Immature natural killer cell (primary cell): Measurements from ENCODE around the gene TMEM37. TPM values are rescaled to one million over a fixed set of nuclear protein-coding genes. Genes with fewer than 3 reads are reported as not detected.
"Not testable (repeated sequence)": the region's sequence is repeated elsewhere in the genome, so short reads cannot be mapped to it uniquely, and the experiment has no call there.

Experiments
- DNase-seq, 3 donors: peaks; one replicate each; pipeline ENCODE4 v3.0.0; 2022; ENCODE audit warnings: mixed read lengths in 1 of 3
- H3K27ac Mint-ChIP-seq, 6 donors: one replicate each; pipeline ENCODE4 v1.8.0; 2020; ENCODE audit warnings: mixed read lengths in 6 of 6, mild to moderate bottlenecking in 5 of 6, inconsistent platforms in 4 of 6, moderate library complexity in 3 of 6
- H3K27me3 Mint-ChIP-seq, 3 donors: one replicate each; pipeline ENCODE4 v1.8.0; 2020 to 2021; ENCODE audit warnings: low read depth in 3 of 3, mild to moderate bottlenecking in 3 of 3, mixed read lengths in 3 of 3, moderate library complexity in 3 of 3, inconsistent platforms in 1 of 3
- H3K36me3 Mint-ChIP-seq, 3 donors: one replicate each; pipeline ENCODE4 v1.8.0; 2020; ENCODE audit warnings: mixed read lengths in 3 of 3, inconsistent platforms in 2 of 3, mild to moderate bottlenecking in 2 of 3
- H3K4me1 Mint-ChIP-seq, 2 donors: one replicate each; pipeline ENCODE4 v1.8.0; 2020; ENCODE audit warnings: inconsistent platforms in 2 of 2, mild to moderate bottlenecking in 2 of 2, mixed read lengths in 2 of 2, moderate library complexity in 1 of 2
- H3K4me3 Mint-ChIP-seq, 5 donors: one replicate each; pipeline ENCODE4 v1.8.0; 2020; ENCODE audit warnings: mild to moderate bottlenecking in 5 of 5, mixed read lengths in 5 of 5, inconsistent platforms in 3 of 5, moderate library complexity in 3 of 5
- H3K9me3 Mint-ChIP-seq, 6 donors: one replicate each; pipeline ENCODE4 v1.8.0; 2020; ENCODE audit warnings: mild to moderate bottlenecking in 6 of 6, mixed read lengths in 6 of 6, inconsistent platforms in 4 of 6, moderate library complexity in 3 of 6
- polyA plus RNA-seq, 3 donors: library from polyadenylated mRNA; unstranded; fragments of 300-500 nt; fragmentation: Illumina TruSeq; gene quantifications; one replicate each; pipeline ENCODE4 v1.2.3, GENCODE V29; 2021

Gene TMEM37, protein sequence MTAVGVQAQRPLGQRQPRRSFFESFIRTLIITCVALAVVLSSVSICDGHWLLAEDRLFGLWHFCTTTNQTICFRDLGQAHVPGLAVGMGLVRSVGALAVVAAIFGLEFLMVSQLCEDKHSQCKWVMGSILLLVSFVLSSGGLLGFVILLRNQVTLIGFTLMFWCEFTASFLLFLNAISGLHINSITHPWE
- polyA plus RNA-seq = not detected

DNA sequence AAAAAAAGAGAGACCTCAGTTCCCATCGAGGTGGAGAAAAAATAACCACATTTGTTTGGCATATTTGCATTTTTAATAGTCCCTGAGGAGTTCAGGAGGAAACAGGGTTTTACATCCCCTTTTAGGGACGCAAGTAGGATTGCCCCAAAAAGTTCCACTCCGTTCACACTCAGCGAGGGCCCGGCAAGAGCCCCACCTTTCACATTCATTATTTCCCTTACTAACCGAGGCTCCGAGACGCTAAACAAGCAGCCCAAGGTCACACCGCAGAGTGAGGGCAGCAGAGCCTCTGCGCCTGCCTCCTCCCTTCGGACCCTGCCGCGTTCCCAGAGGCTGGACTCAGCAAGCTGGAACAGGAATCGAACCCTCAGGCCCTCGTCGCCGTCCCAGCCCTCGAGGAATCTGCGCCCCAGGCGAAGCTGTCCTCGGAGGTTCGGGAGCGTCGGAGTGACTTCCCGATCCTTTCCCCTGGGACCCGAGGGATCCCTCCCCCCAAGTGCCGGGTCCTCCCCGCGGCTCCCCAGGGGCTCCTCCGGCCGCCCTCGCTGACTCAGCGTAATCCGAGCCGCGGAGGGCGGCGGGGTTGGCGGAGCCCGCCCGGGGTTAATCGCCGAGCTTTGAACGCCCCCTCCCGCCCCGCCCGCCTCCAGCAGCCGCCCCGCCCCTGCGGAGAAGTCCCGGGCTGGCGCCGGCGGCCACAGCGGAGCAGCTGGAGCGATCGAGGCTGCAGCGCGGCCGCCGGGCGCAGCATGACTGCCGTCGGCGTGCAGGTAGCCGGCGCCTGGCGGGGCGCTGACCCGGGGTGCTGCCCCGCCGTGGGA is at the start of gene TMEM37:
TMEM37 (plus strand) TSS at position 700 of the 821 bp plus-strand sequence; CDS start at position 750, 50 bp downstream.
- Mint-ChIP-seq H3K27me3 (peaks cover 15 to 29% (median 24%) of the 10 kb centered on the region in 3 donors), H3K9me3 (no peaks in the 10 kb centered on the region), H3K27ac (no peak within 1 kb of the TSS), H3K4me3 (peak within 1 kb of the TSS; percentile 65 to 81 (median 74)), H3K4me1 (peaks cover 6 to 8% of the 10 kb centered on the region in 2 donors), H3K36me3 (no peaks in the 10 kb centered on the region)
- no peak for DNase-seq

DNA sequence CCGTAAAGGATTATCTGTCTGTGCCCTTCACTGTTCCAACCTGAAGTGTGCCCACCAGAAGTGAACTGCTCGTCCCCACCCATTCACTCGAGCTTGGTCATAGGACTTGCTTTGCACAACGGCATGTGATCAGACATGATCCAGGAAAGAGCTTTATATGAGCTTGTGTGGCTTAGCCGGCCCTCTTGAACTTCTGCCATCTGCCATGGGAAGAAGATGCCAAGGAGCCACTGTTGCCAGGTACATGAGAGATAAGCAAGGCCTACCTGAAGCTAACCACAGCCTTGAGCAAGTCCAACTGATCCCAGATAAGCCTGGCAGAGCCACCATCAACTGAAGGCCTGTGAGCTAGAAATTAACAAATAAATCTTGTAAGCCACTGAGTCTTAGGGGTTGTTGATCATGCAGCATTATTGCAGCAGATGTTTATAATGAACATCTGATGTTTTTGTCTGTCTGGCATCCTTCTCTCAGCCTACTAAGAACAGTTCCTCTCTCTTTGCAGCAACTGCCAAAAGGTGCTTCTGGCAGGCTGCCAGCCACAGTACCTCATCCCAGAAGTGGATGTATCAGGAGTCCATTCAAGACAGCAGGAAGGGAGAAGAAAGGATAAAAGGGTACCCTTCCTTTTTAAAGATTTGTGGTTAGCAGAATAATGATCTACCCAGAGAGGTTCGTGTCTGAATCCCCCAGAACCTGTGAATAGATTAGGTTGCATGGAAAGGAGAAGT is 48.1 kb upstream of the TMEM37 start:
- DNase-seq = no peak
- no peak overlapping the region for H3K27ac Mint-ChIP-seq
- H3K4me1 Mint-ChIP-seq = no peaks in the 10 kb centered on the region
- no peaks in the 10 kb centered on the region for H3K36me3 Mint-ChIP-seq
- peaks cover 0 to 4% (median 4%) of the 10 kb centered on the region in 3 donors for H3K27me3 Mint-ChIP-seq
- no peak overlapping the region for H3K4me3 Mint-ChIP-seq
- no peaks in the 10 kb centered on the region for H3K9me3 Mint-ChIP-seq

DNA sequence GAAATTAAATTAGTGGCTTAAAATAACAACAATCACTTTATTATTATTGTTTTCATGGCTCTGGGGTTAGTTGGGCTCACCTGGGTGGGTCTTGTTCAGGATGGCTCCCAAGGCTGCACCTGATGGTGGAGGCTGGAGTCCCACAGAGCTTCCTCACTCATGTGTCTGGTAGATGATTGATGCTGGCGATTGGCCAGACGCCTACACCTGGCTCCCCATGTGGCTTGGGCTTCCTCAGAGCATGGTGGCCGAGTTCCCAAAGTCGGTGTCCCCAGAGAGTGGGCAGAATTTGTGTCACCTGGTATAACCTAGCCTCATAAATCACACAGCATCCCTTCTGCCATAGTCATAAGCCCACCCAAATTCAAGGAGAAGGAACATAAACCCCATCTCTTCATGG is 46.7 kb upstream of the TMEM37 start:
- Mint-ChIP-seq H3K27ac (no peak overlapping the region), H3K27me3 (peaks cover 0 to 4% (median 4%) of the 10 kb centered on the region in 3 donors), H3K9me3 (no peaks in the 10 kb centered on the region)

DNA sequence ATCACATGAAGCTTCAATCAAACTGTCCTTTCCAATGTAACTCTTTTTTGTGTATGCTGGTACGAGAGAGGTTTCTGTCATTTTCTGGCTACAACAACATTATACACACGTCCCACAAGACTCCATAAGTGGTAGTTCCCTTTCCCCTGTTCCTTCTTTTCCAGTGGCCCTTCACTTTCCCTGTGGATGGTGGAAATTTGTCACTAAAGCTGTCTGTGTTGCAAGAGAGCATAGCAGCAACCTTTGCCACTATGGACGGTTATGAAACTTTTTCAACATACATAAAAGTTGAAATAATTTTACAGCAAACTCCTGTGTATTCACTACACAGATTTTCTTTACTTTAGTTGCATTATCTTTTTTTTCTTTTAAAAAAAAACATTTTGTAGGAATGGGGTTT is 46.2 kb upstream of the TMEM37 start:
- H3K36me3 Mint-ChIP-seq = no peaks in the 10 kb centered on the region
- H3K27me3 Mint-ChIP-seq = peaks cover 0 to 4% (median 4%) of the 10 kb centered on the region in 3 donors
- DNase-seq = no peak
- no peak overlapping the region for H3K4me3 Mint-ChIP-seq
- H3K4me1 Mint-ChIP-seq = no peaks in the 10 kb centered on the region
- H3K27ac Mint-ChIP-seq = no peak overlapping the region
- H3K9me3 Mint-ChIP-seq = no peaks in the 10 kb centered on the region

More for the DNA sequence above, 46.7 kb upstream of the TMEM37 start:
- no peak for DNase-seq
- Mint-ChIP-seq H3K4me3 (no peak overlapping the region), H3K4me1 (no peaks in the 10 kb centered on the region), H3K36me3 (no peaks in the 10 kb centered on the region)

DNA sequence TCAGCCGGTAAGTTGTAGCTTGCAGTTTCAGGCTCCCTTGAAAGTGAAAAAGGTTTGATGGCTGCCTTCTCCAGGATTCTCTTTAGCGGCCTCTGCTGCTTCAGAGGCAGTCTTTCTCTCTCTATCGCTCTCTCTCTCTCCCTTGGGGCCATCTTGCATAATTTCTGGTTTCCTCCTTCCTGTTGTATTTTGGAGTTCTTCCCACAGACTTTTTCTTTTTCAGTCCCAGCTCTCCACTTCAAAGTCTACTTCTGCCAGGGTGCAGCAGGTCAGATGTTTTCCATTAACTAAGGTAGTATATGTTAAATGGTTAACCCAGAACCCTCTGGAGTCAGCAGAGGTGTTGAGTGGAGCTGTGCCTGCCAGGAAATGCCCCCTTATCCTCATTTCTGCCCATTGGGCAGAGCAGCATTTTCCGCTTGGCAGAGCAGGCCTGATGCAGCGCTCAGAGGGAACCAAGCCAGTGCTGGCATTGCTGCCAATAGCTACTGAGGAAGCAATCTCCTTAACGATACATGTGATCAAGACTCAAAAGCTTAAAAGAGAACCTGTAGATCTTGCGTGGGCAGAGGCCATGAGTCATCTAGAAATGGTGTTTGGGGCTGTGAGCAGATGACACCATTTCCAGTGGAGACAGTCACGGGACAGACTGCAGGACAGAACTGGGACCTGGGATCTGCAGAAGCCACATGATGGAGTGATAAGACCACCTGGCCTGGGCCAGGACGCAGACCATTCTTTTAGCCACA is 44.1 kb upstream of the TMEM37 start:
- no peak overlapping the region for H3K4me3 Mint-ChIP-seq
- no peaks in the 10 kb centered on the region for H3K36me3 Mint-ChIP-seq
- H3K27me3 Mint-ChIP-seq = peaks cover 0 to 9% (median 2%) of the 10 kb centered on the region in 3 donors
- no peak for DNase-seq
- no peaks in the 10 kb centered on the region for H3K9me3 Mint-ChIP-seq
- no peak overlapping the region for H3K27ac Mint-ChIP-seq
- H3K4me1 Mint-ChIP-seq = no peaks in the 10 kb centered on the region

DNA sequence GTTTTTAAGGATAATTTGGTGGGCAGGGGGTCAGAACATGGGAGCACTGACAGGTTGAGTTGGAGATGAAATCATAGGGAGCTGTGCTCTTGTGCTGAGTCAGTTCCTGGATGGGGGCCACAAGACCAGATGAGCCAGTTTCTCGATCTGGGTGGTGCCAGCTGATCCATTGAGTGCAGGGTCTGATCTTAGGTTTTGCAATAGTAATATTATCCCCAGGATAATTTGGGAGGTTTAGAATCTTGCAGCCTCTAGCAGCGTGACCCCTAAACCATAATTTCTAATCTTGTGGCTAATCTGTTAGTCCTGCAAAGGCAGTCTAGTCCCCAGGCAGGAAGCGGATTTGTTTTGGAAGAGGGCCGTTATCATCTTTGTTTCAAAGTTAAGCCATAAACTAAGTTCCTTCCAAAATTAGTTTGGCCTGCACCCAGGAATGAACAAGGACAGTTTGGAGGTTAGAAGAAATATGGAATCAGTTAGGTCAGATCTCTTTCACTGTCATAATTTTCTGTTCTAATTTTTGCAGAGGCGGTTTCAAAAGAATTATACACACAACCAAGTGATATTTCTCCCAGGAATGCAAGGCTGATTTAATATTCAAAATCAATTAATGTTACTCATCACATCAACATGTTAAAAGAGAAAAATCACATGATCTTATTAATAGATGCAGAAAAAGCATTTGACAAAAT is 41.9 kb upstream of the TMEM37 start:
- no peak overlapping the region for H3K27ac Mint-ChIP-seq
- DNase-seq = no peak
- H3K36me3 Mint-ChIP-seq = no peaks in the 10 kb centered on the region
- no peaks in the 10 kb centered on the region for H3K4me1 Mint-ChIP-seq
- H3K27me3 Mint-ChIP-seq = peaks cover 0 to 7% (median 2%) of the 10 kb centered on the region in 3 donors
- no peaks in the 10 kb centered on the region for H3K9me3 Mint-ChIP-seq
- no peak overlapping the region for H3K4me3 Mint-ChIP-seq

DNA sequence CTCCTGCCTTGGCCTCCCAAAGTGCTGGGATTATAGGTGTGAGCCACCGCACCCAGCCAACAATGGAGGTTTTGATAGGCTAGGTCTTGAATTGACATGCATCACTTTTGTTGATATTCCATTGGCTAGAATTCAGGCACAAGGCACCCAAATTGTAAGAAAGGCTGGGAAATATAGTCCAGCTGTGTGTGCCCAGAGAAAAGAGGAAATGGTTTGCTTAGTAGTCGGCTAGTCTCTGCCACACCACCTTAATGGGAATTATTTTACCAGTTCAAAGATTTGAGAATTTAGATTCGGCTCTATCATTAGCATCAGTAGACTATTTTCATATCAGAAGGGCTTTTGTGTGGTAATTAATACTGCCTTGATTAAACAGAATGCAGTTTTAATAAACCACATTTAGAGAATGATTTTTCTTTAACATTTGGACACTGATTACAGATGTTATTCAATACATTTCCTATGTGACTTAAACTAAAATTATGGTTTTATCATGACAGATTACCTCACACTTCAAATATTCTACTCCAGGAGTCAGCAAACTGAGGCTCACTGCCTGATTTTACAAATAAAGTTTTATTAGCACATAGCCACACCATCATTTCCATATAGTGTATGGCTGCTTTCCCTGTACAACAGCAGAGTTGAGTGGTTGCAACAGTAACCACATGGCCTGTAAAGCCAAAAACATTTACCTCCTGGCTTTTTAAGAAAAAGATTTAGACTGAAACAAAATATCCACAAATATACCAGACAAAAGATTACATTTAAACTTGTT is 37.5 kb upstream of the TMEM37 start:
- H3K4me1 Mint-ChIP-seq = no peaks in the 10 kb centered on the region
- H3K4me3 Mint-ChIP-seq = no peak overlapping the region
- H3K9me3 Mint-ChIP-seq = no peaks in the 10 kb centered on the region
- peaks cover 0 to 4% (median 1%) of the 10 kb centered on the region in 3 donors for H3K27me3 Mint-ChIP-seq
- DNase-seq = no peak
- no peaks in the 10 kb centered on the region for H3K36me3 Mint-ChIP-seq
- no peak overlapping the region for H3K27ac Mint-ChIP-seq

DNA sequence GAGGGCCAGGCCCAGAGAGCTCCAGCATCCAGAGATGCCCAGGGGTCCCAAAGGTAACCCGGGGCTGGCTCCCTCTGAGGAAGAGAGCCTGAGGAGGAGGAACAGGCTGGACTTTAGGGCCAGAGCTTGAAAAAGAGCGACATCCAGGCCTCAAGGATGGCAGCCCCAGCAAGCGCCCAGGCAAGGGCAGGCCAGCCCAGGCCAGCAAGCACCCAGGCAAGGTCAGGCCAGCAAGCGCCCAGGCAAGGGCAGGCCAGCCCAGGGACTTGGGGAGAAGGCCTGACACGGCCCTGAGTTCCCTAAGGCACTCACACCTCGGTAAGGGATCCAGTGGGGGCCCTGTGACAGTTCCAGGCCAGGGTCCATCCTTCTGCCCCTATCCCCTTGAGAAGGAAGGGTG is 34.5 kb upstream of the TMEM37 start:
- peaks cover 0 to 3% (median 1%) of the 10 kb centered on the region in 3 donors for H3K27me3 Mint-ChIP-seq
- H3K27ac Mint-ChIP-seq = no peak overlapping the region
- no peaks in the 10 kb centered on the region for H3K9me3 Mint-ChIP-seq
- no peaks in the 10 kb centered on the region for H3K36me3 Mint-ChIP-seq
- H3K4me3 Mint-ChIP-seq = no peak overlapping the region
- no peak for DNase-seq
- no peaks in the 10 kb centered on the region for H3K4me1 Mint-ChIP-seq

DNA sequence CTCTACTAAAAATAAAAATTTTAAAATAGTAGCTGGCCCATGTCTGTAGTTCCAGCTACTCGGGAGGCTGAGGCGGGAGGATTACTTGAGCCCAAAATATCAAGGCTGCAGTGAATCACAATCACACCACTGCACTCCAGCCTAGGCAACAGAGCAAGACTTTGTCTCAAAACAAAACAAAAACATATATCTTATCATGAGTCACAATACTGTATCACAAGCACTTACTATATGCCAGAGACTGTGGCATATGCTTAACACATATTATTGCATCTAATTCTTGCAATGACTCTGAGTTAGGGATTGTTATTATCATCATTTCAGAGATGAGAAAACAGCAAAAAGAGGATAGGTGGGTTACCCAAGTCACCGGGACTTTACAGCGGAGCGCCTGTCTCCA is 29.5 kb upstream of the TMEM37 start:
- H3K4me1 Mint-ChIP-seq = no peaks in the 10 kb centered on the region
- H3K27me3 Mint-ChIP-seq = peaks cover 0 to 6% (median 5%) of the 10 kb centered on the region in 3 donors
- no peak overlapping the region for H3K4me3 Mint-ChIP-seq
- H3K36me3 Mint-ChIP-seq = no peaks in the 10 kb centered on the region
- DNase-seq = no peak
- H3K9me3 Mint-ChIP-seq = peaks cover 0 to 1% (median 0%) of the 10 kb centered on the region in 6 donors
- no peak overlapping the region for H3K27ac Mint-ChIP-seq

DNA sequence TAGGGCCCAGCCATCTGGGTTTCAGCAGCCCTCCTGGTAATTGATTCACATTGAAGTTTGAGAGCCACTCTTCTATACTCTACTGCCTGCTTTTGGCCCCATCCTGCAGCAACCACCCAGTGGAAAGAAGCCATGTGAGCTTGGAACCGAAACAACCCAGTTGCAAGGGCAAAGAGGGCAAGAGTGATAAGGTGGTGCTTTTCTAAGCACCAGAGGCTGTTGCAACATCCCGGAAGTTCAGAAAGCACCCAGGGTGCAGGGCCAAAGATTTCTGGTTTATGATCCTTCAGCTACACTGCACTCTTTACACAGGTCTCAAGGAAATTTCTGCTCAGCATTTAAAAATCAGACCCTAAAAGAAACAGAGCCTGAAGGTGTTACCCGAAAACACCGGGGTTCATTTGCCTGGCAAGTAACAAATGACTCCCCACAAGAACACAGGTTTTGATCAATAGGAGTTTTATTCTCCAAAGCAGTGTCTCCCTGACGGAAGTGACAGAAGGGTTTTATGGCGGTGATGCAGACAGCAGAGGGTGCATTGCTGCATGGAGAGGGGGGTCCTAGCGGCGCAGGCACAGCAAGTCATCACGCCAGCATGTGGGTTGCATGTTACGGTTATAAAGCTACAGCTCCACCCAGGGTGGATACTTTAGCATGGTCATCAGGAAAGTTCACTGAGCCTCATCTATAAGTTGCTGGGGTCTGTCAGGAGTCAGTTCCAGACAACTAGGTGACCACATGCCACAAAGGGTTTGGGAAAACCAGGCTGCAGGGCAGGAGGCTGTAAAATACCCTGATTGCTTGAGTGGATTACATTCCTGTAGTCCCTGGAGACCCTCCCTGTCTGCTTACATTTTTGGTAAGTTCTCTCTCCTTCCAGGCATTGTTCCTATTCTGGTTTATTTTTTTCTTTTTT is 28.8 kb upstream of the TMEM37 start:
- DNase-seq = no peak
- Mint-ChIP-seq H3K27me3 (peaks cover 0 to 9% (median 5%) of the 10 kb centered on the region in 3 donors), H3K4me1 (no peaks in the 10 kb centered on the region), H3K4me3 (no peak overlapping the region), H3K9me3 (peaks cover 0 to 1% (median 0%) of the 10 kb centered on the region in 6 donors), H3K27ac (peak overlapping the region in 1 of 6 donors; percentile 58), H3K36me3 (no peaks in the 10 kb centered on the region)

DNA sequence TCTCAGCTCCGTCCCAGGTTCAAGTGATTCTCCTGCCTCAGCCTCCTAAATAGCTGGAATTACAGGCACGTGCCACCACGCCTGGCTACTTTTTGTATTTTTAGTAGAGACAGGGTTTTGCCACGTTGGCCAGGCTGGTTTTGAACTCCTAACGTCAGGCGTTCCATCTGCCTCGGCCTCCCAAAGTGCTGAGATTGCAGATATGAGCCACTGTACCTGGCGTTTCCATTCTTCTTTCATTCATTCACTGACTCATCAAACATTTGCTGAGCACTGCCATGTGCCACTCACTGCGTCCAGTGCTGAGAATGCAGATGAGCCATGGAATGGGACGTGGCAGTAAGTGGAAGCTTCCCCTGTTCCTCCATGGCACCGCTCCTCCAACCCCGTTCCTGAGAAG is 28.0 kb upstream of the TMEM37 start:
- not testable (repeated sequence) for H3K4me3 Mint-ChIP-seq, DNase-seq, H3K9me3 Mint-ChIP-seq, H3K36me3 Mint-ChIP-seq, H3K27me3 Mint-ChIP-seq, H3K4me1 Mint-ChIP-seq
- H3K27ac Mint-ChIP-seq = peak overlapping the region in 1 of 6 donors; percentile 58

DNA sequence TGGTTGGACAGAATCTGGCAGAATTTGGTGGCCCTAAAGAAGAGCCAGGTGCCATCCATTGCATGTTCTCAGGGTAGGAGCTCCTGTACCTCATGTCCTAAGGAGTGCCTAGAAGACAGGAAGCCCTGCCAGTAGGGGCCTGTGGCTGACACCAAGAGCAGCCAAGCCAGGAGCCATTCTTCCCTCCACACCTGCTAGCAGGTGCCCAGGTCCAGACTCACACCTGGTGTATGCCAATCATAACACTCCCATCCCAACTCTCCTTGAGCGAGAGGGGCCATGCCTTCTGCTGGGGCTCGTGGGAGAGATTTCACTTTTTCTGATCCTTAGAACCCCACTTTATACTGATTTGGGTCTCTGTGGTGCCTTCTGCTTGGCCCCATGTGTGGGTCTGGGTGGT is 26.5 kb upstream of the TMEM37 start:
- Mint-ChIP-seq H3K9me3 (peaks cover 0 to 1% (median 0%) of the 10 kb centered on the region in 6 donors), H3K36me3 (no peaks in the 10 kb centered on the region), H3K27ac (no peak overlapping the region), H3K4me1 (no peaks in the 10 kb centered on the region), H3K27me3 (peaks cover 0 to 9% (median 3%) of the 10 kb centered on the region in 3 donors), H3K4me3 (no peak overlapping the region)
- no peak for DNase-seq
